ENCODE results near the gene CAMK2N2.

The CAMK2N2 gene

DNA sequence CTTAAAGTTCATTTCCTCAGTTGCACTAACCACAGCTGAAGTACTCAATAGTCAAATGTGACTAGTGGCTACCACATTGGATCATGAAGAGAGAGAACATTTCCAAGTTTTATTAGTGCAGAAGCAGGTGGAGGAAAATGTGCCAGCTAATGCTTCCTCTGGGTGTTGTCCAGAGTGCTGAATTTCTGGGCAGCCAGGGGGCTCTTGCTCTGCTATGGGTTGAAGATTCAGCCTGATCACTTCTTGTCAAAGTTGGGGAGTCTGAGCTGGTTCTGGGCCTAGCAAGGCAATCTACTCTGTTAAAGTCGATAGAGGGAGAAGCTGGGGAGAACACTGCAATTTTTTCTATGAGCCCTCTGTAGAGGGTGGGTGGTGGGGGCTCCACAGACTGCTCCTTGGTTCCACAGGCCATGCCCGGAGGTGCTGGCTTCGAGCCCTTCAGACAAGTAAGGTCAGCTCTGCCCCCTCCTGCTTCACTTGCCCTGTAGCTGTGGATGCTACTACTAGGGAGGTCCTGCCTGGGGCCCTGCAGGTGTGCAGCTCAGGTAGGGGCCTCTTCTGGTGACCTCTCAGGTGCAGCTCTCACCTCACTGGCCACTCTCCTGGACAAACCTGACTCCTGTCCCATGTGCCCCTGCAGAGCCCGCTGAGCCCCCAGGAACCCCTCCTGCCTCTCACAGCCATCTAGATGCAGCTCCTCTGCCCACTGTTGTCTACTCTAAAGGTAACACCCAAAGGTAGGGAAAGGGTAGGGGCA is 20.8 kb downstream of the CAMK2N2 start:
- DNase-seq (ENCODE audit: low spot score): peak; percentile 63

- DNase-seq (ENCODE audit: low spot score): no peak
Measured at GRCh38 chr3:184239708-184240107, 21.6 kb downstream of the CAMK2N2 start.

GRCh38 chr3:184239221-184239620 is 22.1 kb downstream of the CAMK2N2 start:
- no peak for DNase-seq (ENCODE audit: low spot score)

DNA sequence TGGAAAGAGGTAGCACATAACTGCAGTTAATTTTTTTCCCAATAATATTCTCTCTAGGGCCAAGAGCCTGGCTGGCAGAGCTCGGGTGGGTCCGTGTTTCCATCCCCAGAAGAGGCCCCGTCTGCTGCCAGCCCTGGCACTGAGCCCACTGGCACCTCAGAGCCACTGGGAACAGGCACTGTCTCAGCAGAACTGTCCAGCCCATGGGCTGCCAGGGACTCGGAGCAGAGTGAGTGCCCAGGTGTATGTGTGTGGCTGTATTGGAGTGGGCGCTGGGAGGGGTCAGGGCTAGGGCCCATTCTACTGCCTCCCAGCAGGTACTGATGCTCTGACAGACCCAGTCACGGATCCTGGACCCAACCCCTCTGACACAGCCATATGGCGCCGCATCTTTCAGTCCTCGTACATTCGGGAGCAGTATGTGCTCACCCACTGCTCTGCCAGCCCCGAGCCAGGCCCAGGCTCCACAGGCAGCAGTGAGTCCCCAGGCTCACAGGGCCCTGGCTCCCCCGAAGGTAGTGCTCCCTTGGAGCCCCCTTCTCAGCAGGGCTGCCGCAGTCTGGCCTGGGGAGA is 23.0 kb downstream of the CAMK2N2 start:
- DNase-seq (ENCODE audit: low spot score): no peak

GRCh38 chr3:184237807-184238206 is 23.5 kb downstream of the CAMK2N2 start:
- DNase-seq (ENCODE audit: low spot score): no peak

GRCh38 chr3:184237211-184237610 is 24.1 kb downstream of the CAMK2N2 start:
- no peak for DNase-seq (ENCODE audit: low spot score)

DNA sequence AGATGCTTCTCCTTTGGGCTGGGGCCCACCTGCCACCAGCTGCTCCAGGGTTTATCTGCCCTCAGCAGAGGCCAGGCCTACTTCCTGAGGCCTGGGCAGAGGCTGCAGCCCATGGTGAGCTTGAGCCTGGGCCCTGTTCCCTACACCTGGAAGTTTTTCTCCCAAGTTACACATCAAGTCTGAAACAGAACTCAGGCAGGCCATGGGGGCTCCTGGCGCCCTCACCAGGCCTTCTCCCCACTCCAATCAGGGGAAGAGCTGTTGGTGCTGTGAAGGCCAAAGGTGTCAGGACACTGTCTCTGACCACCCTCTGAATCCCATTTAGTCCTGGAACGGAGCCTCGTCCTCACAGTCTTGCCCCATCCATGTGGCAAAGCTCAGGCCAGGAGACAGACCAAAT is 24.7 kb downstream of the CAMK2N2 start:
- no peak for DNase-seq (ENCODE audit: low spot score)

DNA sequence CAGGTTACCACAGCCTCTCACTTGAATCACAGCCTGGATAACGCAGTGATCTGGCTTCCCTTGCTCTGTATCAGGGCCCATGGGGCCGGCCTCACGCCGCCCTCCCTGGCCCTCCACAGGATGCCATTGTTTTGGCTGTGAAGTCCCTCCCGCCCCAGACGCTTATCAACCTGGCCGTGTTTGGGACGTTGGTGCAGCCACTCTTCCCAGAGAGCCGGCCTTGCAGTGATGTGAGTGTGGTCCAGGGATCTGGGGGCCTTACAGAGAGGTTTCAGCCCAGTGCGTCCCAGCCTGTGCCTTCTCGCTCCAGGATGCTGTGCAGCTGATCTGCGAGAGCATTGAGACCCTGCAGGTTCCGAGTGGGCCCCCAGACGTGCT is 25.3 kb downstream of the CAMK2N2 start:
- no peak for DNase-seq (ENCODE audit: low spot score)

- DNase-seq (ENCODE audit: low spot score): no peak
Measured at GRCh38 chr3:184235381-184236032, 25.8 kb downstream of the CAMK2N2 start.

- DNase-seq (ENCODE audit: low spot score): no peak
Measured at GRCh38 chr3:184234671-184235380, 26.5 kb downstream of the CAMK2N2 start.

DNA sequence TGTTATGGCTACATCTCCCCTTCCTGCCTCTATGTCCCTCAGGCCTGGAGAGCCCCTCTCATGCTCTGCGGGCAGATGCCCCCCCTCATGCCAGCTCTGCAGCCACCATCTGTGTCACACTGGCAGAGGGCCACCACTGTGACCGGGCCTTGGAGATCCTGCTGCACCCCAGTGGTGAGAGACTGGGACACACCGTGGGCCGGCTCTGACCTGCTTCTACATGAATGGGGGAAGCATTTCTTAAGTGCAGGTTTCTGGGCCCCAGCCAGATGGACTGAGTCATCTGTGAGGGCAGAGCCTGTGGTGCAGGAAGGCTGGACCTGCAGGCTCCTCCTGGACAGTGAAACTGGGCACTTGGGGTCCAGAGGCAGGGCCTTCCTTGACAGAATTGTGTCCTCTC is 27.1 kb downstream of the CAMK2N2 start:
- DNase-seq (ENCODE audit: low spot score): peak; percentile 88

DNA sequence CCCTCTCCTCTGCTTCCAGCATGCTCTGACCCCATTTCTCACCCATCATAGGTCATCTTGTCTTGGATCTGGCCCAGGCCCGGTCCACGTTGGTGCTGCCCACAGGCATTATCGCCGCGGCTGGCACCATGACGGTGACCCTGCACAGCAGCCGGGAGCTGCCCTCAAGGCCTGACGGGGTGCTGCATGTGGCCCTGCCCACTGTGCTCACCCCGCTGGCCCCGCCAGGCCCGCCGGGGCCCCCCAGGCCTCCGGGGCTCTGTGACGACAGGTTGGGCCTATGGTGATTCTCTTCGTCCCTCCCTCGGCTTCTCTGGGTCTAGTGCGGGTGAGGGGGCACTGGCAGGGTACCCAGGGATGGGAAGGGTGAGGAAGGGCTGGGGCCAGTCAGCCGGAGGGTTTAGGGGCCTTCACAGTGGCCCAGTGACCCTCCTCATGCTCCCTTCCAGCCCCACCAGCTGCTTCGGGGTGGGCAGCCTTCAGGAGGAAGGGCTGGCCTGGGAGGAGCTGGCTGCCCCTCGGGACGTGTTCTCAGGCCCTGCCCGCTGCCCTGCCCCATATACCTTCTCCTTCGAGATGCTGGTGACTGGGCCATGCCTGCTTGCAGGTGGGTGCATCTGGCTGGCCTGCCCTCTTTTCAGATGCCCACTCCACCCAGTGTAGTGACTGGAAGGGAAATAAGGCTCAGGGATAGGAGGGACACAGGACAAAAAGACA is 28.1 kb downstream of the CAMK2N2 start:
- no peak for DNase-seq (ENCODE audit: low spot score)

DNA sequence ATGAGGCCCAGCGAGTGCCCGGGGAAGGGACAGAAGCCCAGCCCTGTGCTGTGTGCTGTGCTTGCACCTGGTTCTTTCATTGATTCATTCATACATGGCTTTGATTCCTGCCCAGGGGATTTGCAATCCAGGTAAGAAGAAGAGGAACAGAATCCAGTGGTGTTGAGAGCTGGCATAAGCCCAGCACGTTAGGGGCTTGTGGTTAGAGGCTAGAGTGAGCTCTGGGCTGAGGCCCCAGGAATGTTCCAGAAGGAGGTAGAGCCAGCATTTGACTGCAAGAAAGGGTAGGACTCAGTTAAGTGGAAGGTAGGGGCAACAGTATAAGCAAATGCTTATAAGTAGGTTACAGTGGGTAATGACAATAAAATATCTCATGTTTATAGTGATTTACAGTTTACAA is 29.7 kb downstream of the CAMK2N2 start:
- DNase-seq (ENCODE audit: low spot score): no peak

GRCh38 chr3:184230603-184231528 is 30.5 kb downstream of the CAMK2N2 start:
- DNase-seq (ENCODE audit: low spot score): no peak

DNA sequence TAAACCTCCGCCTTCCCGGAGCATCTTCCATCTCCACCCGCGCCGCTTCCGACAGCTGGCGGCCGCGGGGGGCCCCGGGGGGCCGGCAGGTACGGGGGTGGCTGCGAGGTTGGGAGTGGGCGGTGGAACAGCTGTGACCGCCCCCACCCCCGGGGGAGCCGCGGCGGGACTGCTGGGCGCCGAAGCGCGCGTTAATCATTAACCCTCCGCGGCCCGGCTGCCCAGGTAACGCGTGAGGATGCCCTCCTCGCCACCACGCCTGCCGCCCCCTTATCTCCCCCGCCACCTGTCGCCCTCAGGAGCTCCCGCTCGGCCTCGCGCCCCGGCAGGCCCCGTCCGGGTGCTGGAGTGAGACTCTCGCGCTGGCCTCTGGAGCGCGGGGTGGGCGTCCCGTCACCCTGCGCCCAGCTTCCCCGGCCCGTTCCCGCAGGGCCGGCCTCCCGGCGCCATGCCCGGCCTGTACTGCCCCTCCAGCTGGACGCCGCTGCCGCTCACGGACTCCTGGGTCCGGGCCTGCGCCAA is 31.2 kb downstream of the CAMK2N2 start:
- DNase-seq (ENCODE audit: low spot score): no peak

- peak; percentile 83 for DNase-seq (ENCODE audit: low spot score)
Measured at GRCh38 chr3:184229394-184230080, 31.8 kb downstream of the CAMK2N2 start, which contains the start of gene VWA5B2. Gene VWA5B2, plus strand, starts transcription at chr3:184229585. Its CDS starts 944 bp downstream, at chr3:184230529.

DNA sequence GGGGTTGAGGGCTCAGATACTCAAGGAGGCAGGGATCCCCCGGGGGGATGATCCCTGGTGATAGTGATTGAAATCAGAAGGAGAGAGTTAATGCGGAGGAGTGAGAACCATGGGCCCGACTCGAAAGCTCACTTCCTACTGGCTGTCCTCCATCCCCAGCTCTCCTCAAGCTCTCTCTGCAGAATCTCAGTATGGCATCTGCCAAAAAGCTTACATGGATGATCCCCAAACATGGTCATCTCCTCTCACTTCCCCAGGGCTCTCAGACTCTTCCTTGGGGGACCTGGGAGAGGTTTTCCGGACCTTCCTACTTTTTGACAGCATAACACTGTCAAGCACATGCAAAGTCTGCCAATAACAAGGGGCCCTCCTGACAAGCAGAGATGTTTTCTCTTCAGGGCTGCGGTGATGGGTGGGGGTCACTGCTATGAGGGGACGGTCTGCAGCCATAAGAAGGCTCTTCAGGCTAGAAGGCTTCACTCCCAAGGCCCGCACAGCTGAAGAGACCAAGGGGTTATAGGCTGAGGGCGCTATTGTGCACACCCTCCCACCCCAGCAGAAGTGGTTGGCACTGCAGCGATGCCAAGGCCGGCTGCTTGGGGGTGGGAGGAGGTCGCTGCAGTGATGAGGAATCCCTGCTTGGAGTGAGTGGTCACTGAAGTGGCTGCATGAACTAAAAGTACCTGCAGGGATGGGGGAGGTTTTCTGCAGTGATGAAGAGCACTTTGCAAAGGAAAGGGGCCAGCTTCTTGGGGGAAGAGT is 32.8 kb downstream of the CAMK2N2 start:
- DNase-seq (ENCODE audit: low spot score): no peak

DNA sequence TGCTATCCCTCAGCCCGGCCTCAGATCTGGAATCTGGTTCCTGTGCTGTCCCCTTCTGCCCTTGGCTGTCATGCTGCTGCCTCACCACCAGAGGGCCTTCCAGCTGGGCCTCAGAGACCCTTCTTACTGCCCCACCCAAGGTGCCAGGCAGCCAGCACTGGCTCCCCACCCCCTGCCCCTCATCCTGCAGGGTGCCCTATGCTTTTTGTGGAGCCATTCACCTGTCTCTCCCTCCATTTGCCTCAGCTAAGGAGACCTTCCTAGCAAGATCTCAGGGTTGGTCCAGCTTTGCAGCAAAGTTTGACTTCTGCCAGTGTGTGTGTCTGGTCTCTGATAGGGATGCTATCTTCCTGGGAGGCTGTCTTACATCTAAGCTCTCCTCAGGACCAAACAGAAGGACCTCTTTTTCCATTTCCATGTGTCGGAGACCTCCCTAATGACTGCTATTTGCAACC is 33.8 kb downstream of the CAMK2N2 start:
- peak; percentile 42 for DNase-seq (ENCODE audit: low spot score)

DNA sequence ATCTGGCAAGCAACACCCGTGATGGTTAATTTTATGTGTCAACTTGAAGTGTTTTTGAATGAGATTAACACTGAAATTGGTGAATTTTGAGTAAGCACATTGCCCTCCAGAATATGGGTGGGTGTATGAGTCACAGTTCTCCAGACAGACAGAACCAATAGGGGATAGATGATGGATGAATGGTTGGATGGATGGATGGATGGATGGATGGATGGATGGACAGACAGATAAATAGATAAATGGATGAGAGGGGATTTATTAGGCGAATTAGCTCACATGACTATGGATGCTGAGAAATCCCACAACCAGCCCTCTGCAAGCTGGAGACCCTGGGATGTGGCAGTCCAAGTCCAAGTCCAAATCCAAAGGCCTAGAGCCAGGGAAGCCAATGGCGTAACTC is 37.4 kb downstream of the CAMK2N2 start:
- DNase-seq (ENCODE audit: low spot score): no peak

Measured in RKO (cell line).